CD4-positive, alpha-beta T cell treated with Interleukin-10 for 1 hour (primary cell): ENCODE data around the gene PEDS1.
"Not testable (repeated sequence)": the region's sequence is repeated elsewhere in the genome, so short reads cannot be mapped to it uniquely, and the experiment has no call there.

Source experiments
- DNase-seq: peaks from one replicate; pipeline ENCODE4 v3.0.0-alpha.2; 2020

The PEDS1 gene

GRCh38 chr20:50153500-50154377, at the start of gene PEDS1:
TSS of gene PEDS1 (minus strand) at chr20:50153723. CDS start at chr20:50153637, 86 bp downstream.
- DNase-seq = peak; percentile 83

DNA sequence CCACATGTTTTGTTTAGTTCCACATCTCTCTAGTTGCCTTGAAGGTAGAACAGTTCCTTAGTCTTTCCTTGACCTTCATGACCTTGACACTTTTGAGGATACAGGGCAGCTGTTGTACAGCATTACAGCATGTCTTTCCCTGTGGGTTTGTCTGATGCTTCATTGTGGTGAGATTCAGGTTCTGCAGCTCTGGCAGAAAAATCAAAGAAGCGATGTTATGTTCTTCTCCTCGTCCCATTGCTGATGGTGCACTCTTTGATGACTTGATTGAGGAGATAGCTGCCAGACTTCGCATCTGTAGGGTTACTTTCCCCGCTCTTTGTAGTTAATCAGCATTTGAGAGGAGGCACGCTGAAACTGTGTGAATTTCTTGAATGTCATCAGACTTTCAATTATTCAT, 49.2 kb upstream of the PEDS1 start:
- DNase-seq = no peak

GRCh38 chr20:50201710-50202109, 48.2 kb upstream of the PEDS1 start:
- DNase-seq = not testable (repeated sequence)

DNA sequence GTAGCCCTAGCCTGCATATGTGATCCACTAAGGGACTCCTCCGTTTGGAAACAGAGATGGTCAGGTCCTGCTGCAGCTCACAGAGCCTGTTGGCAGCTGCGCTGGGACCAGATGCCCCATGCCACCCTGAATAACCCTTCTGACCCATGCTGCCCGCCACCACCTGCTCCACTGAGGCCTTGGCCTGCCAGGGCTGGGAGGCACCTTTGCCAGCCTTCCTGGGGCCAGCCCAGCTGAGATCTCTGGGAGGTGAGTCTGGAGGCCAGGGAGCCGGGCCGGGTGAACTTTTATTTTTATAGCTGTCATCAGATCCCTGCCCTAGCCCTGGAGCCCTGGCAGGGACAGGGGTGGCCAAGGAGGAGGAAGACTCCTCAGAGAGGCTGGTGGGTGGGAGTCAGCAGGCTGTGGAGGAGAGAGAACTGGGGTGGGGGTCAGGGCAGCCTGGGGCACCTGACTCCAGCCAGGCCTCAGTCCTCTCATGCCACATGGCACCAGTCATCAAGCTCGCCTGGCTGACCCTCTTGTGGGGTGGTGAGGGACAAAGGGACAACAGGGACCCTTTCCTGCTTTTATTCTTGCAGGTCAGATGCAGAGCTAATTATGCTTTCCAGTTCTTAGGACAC, 47.1 kb upstream of the PEDS1 start:
- DNase-seq = no peak

DNA sequence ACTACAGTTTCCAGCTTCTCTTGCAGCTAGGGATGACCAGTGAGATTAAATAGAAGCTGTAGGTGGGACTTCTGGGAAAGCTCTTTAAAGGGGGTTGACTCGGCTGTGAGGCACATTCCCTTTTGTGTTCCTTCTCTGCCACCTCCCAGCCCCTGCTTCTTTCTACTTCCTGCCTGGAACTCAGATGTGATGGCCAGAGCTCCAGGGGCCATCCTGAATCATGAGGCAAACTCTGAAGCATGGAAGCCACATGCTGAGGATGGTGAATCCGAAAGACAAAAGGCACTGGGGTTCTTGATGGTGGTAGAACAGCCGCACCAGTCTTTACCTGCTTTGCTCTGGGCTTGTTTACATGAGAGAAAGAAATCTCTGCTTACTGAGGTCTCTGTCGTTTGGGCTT, 46.2 kb upstream of the PEDS1 start:
- no peak for DNase-seq

DNA sequence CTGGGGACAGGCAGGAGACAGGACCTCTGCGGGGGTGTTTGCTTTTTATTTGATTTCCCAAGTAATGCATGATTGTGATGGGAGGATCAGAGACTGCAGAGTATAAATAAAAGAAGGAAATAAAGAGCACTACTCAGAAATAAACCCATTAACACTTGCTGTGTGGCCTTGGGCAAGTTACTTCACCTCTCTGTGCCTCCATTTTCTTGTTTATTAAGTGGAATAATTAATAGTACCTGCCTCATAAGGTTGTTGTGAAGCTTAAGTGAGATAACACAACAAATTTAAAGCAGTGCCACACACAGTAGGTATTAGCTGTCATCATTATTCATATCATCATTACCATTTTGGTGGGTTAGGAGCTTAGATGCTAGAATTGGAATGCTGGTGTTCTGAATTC, 45.2 kb upstream of the PEDS1 start:
- DNase-seq = no peak

GRCh38 chr20:50198180-50198666, 44.7 kb upstream of the PEDS1 start:
- no peak for DNase-seq

DNA sequence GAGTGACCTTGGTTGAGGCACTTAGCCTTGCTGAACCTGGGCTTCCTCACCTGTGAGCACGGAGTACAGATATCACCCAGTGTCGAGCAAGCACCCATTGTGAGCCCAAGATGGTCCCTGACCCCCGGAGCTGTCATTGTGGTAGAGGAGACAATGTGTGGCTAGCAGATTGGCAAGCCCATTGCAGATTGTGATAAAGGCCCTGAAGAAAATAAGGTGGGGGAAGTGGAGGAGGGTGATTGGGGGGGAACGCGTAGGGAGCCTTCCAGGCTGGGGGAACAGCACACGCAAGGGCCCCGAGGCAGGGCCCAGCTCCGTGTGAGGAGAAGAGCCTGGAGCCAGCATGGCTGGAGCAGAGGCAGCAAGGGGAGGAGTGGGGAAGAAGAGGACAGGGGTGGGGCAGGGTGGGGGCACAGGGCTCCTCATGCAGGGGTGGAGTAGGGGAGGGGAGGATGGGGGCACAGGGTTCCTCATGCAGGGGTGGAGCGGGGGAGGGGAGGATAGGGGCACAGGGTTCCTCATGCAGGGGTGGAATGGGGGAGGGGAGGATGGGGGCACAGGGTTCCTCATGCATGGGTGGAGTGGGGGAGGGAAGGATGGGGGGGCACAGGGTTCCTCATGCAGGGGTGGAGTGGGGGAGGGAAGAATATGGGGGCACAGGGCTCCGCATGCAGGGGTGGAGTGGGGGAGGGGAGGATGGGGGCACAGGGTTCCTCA, 44.1 kb upstream of the PEDS1 start:
- no peak for DNase-seq

GRCh38 chr20:50196896-50197295, 43.4 kb upstream of the PEDS1 start:
- DNase-seq = no peak

DNA sequence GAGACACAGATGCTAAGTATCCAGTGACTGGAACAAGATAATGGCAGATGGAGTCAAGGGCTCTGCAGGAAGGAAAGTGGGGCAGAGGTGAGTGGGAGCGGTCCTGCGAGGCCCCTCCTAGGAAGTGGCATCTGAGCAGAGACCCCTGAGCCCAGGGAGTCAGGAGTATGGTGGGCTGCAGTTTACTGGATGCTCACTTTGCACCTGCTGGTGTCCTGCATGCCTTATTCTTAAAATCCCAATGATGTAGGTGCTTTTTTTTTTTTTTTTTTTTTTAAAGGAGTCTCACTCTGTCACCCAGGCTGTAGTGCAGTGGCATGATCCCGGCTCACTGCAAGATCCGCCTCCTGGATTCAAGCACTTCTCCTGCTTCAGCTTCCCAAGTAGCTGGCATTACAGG, 42.7 kb upstream of the PEDS1 start:
- DNase-seq = no peak

DNA sequence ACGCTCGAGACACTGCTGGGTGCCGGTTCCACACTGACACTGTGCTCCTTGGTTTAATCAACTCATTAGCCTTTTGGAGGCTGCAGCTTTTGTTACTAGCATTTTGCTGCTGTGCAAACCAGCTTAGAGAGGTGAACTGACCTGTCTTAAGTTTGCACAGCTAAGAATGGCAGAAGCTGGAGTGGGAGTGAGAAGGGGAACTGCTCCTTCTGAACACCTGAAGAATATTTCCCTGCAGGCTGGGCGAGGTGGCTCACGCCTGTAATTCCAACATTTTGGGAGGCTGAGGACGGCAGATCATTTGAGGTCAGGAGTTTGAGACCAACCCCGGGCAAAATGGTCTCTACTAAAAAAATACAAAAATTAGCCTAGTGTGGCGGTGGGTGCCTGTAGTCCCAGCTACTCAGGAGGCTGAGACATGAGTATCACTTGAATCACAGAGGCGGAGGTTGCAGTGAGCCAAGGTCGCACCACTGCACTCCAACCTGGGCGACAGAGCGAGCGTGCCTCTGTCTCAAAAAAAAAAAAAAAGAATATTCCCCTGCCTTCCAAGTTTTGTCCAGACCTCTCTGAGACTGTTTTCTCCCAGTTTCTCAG, 42.1 kb upstream of the PEDS1 start:
- DNase-seq = no peak

- DNase-seq = no peak
Measured at GRCh38 chr20:50194831-50195523, 41.5 kb upstream of the PEDS1 start.

DNA sequence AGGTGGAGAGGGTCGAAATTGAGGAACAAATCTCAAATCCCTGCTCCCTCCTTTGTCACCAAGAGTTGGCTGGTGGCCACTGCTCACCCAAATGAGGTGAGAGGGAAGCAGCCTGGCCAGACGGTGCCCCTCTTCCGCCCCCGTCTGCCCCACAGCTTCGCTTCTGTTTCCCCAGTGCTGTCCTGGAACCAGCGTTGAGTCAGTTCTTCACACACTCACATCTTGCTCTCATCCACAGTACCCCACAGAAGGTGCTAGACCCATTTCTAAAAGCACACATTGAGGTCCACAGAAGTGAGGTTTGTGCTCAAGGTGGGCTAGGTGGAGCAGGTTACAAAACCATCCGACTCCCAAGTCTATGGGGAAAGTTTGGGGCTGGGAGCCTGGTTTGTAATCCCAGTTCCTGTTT, 40.9 kb upstream of the PEDS1 start:
- DNase-seq = no peak

DNA sequence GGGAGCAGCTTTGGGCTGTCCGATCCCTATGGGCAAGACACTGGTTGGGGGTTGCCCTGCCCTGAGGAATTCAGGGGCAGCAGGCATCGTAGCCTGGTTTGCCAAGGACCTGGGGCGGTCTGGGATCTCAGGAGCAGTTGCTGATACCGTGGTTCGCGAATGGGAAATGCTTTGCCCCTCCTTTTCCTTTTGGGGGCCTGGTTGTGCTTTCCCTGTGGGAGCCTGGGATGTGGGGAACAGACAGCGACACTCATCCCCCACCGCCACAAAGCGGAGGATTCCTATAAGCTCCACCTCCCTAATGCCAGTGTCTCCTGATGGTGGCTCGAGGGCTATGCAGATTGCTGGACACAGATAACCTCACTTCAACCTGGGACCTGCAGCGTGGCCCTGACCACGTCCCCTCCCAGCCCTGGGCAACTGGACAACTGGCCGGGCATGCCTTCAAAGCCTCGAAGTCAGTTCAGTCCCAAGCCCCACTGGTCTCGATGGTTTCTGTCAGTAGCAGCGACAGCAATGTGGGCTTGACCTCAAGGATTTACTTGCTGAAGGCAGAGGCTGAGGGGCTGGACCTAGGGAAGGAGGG, 40.4 kb upstream of the PEDS1 start:
- DNase-seq = no peak

GRCh38 chr20:50193199-50193835, 39.8 kb upstream of the PEDS1 start:
- no peak for DNase-seq

- DNase-seq = peak; percentile 76
Measured at GRCh38 chr20:50192364-50193198, 39.1 kb upstream of the PEDS1 start.

DNA sequence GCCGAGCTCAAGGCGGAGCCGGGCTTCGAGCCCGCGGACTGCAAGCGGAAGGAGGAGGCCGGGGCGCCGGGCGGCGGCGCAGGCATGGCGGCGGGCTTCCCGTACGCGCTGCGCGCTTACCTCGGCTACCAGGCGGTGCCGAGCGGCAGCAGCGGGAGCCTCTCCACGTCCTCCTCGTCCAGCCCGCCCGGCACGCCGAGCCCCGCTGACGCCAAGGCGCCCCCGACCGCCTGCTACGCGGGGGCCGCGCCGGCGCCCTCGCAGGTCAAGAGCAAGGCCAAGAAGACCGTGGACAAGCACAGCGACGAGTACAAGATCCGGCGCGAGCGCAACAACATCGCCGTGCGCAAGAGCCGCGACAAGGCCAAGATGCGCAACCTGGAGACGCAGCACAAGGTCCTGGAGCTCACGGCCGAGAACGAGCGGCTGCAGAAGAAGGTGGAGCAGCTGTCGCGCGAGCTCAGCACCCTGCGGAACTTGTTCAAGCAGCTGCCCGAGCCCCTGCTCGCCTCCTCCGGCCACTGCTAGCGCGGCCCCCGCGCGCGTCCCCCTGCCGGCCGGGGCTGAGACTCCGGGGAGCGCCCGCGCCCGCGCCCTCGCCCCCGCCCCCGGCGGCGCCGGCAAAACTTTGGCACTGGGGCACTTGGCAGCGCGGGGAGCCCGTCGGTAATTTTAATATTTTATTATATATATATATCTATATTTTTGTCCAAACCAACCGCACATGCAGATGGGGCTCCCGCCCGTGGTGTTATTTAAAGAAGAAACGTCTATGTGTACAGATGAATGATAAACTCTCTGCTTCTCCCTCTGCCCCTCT, 38.2 kb upstream of the PEDS1 start:
- peak; percentile 57 for DNase-seq

DNA sequence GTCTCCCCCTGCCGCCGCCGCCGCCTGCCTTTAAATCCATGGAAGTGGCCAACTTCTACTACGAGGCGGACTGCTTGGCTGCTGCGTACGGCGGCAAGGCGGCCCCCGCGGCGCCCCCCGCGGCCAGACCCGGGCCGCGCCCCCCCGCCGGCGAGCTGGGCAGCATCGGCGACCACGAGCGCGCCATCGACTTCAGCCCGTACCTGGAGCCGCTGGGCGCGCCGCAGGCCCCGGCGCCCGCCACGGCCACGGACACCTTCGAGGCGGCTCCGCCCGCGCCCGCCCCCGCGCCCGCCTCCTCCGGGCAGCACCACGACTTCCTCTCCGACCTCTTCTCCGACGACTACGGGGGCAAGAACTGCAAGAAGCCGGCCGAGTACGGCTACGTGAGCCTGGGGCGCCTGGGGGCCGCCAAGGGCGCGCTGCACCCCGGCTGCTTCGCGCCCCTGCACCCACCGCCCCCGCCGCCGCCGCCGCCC, 37.6 kb upstream of the PEDS1 start:
- DNase-seq = peak; percentile 59

DNA sequence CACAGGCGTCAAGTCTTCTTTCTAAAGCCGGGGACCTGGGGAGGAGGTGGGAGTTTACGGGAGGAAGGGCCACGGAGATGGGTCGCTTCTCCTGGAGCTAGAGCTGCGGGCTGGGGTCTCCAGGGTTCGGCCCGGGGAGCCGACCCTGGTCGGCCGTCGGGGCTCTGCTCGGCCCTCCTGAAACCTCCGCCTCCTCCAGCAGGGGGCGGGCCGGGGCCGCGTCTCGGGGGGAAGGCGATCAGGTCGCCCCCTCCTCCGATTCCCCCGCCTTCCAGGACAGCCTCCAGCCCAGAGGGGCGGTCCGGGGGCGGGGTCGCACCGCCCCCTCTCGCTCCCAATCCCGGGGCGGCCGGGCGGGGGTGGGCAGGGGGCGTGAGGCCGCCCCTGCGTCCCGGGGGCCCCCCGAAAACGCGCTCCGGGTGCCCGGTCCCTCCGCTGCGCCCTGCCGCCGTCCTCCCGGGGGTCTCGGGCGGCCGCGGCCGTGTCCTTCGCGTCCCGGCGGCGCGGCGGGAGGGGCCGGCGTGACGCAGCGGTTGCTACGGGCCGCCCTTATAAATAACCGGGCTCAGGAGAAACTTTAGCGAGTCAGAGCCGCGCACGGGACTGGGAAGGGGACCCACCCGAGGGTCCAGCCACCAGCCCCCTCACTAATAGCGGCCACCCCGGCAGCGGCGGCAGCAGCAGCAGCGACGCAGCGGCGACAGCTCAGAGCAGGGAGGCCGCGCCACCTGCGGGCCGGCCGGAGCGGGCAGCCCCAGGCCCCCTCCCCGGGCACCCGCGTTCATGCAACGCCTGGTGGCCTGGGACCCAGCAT, 36.9 kb upstream of the PEDS1 start, which contains the start of gene CEBPB:
Gene CEBPB, plus strand, starts transcription at position 580 of the 814 bp plus-strand sequence. Its CDS starts 204 bp downstream, at position 784.
- peak; percentile 85 for DNase-seq
